Kidney epithelial cell (primary cell): ENCODE measurements around the gene NCKAP5. TPM values are rescaled to one million over a fixed set of nuclear protein-coding genes. Genes with fewer than 3 reads are reported as not detected.
A peak's percentile ranks its signal among the peaks of the same experiment; 100 is the strongest.

Experiments used
- DNase-seq: peaks from one replicate; pipeline ENCODE4 v3.0.0-alpha.2; 2010; ENCODE audit warnings: low read depth
- H3K27me3 ChIP-seq: 2 replicates; pipeline ENCODE4 v1.6.0; 2011; ENCODE audit warnings: low read length; ENCODE audit not compliant: control insufficient read depth, insufficient read depth
- H3K36me3 ChIP-seq: 2 replicates; pipeline ENCODE4 v1.5.1; 2011; ENCODE audit warnings: low read length; ENCODE audit not compliant: control insufficient read depth, insufficient read depth
- H3K4me3 ChIP-seq: 2 replicates; pipeline ENCODE4 v1.5.1; 2011; ENCODE audit warnings: low read depth, mild to moderate bottlenecking, control low read depth, low read length
- CTCF ChIP-seq: IDR thresholded peaks from 2 replicates; pipeline ENCODE4 v1.5.1; 2011; ENCODE audit warnings: mild to moderate bottlenecking, moderate library complexity, low read length, control low read depth, inconsistent platforms; ENCODE audit not compliant: insufficient read depth, poor library complexity, severe bottlenecking
- total RNA-seq: library from RNA; depleted of rRNA; stranded (reverse); fragments of >200 nt; gene quantifications from 2 replicates; pipeline ENCODE4 v1.2.3, GENCODE V29; 2015

NCKAP5 gene
- total RNA-seq, 1 donor from 2014 or later: 0.33 TPM

GRCh38 chr2:133148187-133148586 lies 420.1 kb downstream of the NCKAP5 start:
- no peaks in the 10 kb centered on the region for H3K27me3 ChIP-seq
- no peaks in the 10 kb centered on the region for H3K36me3 ChIP-seq
- TF ChIP-seq CTCF: no peak
- H3K4me3 ChIP-seq: no peak overlapping the region
- DNase-seq: no peak

- Histone ChIP-seq H3K36me3 (no peaks in the 10 kb centered on the region), H3K27me3 (no peaks in the 10 kb centered on the region), H3K4me3 (no peak overlapping the region)
- no peak for DNase-seq
- TF ChIP-seq CTCF: peak; percentile 12
These were observed 421.4 kb downstream of the NCKAP5 start for GRCh38 chr2:133146893-133147292.

- Histone ChIP-seq H3K36me3 (no peaks in the 10 kb centered on the region), H3K4me3 (no peak overlapping the region), H3K27me3 (no peaks in the 10 kb centered on the region)
- no peak for TF ChIP-seq CTCF
- no peak for DNase-seq
These were observed 424.6 kb downstream of the NCKAP5 start for GRCh38 chr2:133143645-133144044.

- no peak for TF ChIP-seq CTCF
- DNase-seq: no peak
- H3K36me3 ChIP-seq: no peaks in the 10 kb centered on the region
These were observed 426.2 kb downstream of the NCKAP5 start for GRCh38 chr2:133142087-133142486.

GRCh38 chr2:133140620-133141019 lies 427.6 kb downstream of the NCKAP5 start:
- no peak for TF ChIP-seq CTCF
- H3K36me3 ChIP-seq: no peaks in the 10 kb centered on the region
- no peak overlapping the region for H3K4me3 ChIP-seq
- no peaks in the 10 kb centered on the region for H3K27me3 ChIP-seq
- no peak for DNase-seq

More at GRCh38 chr2:133142087-133142486, 426.2 kb downstream of the NCKAP5 start:
- Histone ChIP-seq H3K27me3 (no peaks in the 10 kb centered on the region), H3K4me3 (no peak overlapping the region)

- no peak for DNase-seq
- Histone ChIP-seq H3K36me3 (no peaks in the 10 kb centered on the region), H3K4me3 (no peak overlapping the region), H3K27me3 (no peaks in the 10 kb centered on the region)
- TF ChIP-seq CTCF: no peak
These were observed 428.3 kb downstream of the NCKAP5 start for GRCh38 chr2:133139847-133140533.
